PC-3 (cell line): ENCODE measurements around the gene CACNA1B. TPM values are rescaled to one million over a fixed set of nuclear protein-coding genes. Genes with fewer than 3 reads are reported as not detected.

ENCODE experiments used
- ATAC-seq: fragments of 200-7000 bp; cut with Tn5 transposase; 2 replicates; pipeline ENCODE4 v1.9.1; 2020; ENCODE audit warnings: mild to moderate bottlenecking, moderate library complexity
- BruUV-seq: library from RNA; stranded (reverse); fragments of 400-500 nt; replicated peaks from 2 replicates; lab custom pipeline; 2021; lab: Mats Ljungman, UMichigan
- CTCF ChIA-PET: fragments of 300-600 bp; sonication (Branson Sonifier 250); formaldehyde crosslinking; loops from one replicate; lab custom pipeline; 2022; ENCODE audit warnings: antibody characterized with exemption; lab: Charles Lee
- POLR2A ChIA-PET: fragments of 300-600 bp; sonication (Branson Sonifier 250); formaldehyde crosslinking; loops from one replicate; lab custom pipeline; 2022; ENCODE audit warnings: antibody characterized with exemption; ENCODE audit not compliant: unreplicated experiment; lab: Charles Lee
- DNase-seq: peaks from one replicate; pipeline ENCODE4 v3.0.0-alpha.2; 2015
- H2AFZ ChIP-seq: fragments of 300-600 bp; sonication (generic); 2 replicates; pipeline ENCODE4 v1.6.0; 2016; ENCODE audit warnings: antibody characterized with exemption, low read length
- H3F3A ChIP-seq: fragments of 300-600 bp; sonication (generic); one replicate; pipeline ENCODE4 v1.6.0; 2017; ENCODE audit warnings: antibody characterized with exemption, low read length, control low read depth, mild to moderate bottlenecking; ENCODE audit not compliant: unreplicated experiment
- H3K27ac ChIP-seq: fragments of 300-600 bp; sonication (generic); 2 replicates; pipeline ENCODE4 v1.5.1; 2016; ENCODE audit warnings: mild to moderate bottlenecking, low read length
- H3K27me3 ChIP-seq: fragments of 300-600 bp; sonication (generic); 2 replicates; pipeline ENCODE4 v1.6.1; 2016; ENCODE audit warnings: low read length, mixed read lengths
- H3K36me3 ChIP-seq: fragments of 300-600 bp; sonication (generic); 2 replicates; pipeline ENCODE4 v1.6.1; 2016; ENCODE audit warnings: low read depth, mixed run types, low read length, mixed read lengths
- H3K4me1 ChIP-seq: fragments of 300-600 bp; sonication (generic); 2 replicates; pipeline ENCODE4 v1.5.1; 2016; ENCODE audit warnings: low read length; ENCODE audit not compliant: insufficient read depth
- H3K4me2 ChIP-seq: fragments of 300-600 bp; sonication (generic); 2 replicates; pipeline ENCODE4 v1.6.0; 2016; ENCODE audit warnings: low read length
- H3K4me3 ChIP-seq: fragments of 300-600 bp; sonication (generic); 2 replicates; pipeline ENCODE4 v1.5.1; 2016; ENCODE audit warnings: mild to moderate bottlenecking, low read length, mixed read lengths
- H3K79me2 ChIP-seq: fragments of 300-600 bp; sonication (generic); 2 replicates; pipeline ENCODE4 v1.6.1; 2017; ENCODE audit warnings: low read length, mixed read lengths
- H3K9ac ChIP-seq: fragments of 300-600 bp; sonication (generic); 2 replicates; pipeline ENCODE4 v1.6.0; 2016; ENCODE audit warnings: mild to moderate bottlenecking, low read length
- H3K9me2 ChIP-seq: fragments of 300-600 bp; sonication (generic); replicated peaks from 2 replicates; pipeline ENCODE4 v1.6.1; 2016; ENCODE audit warnings: mixed run types, low read length, mixed read lengths
- H3K9me3 ChIP-seq: fragments of 300-600 bp; sonication (generic); 2 replicates; pipeline ENCODE4 v1.6.1; 2016; ENCODE audit warnings: low read length, mixed read lengths
- H4K20me1 ChIP-seq: fragments of 300-600 bp; sonication (generic); 2 replicates; pipeline ENCODE4 v1.6.1; 2016; ENCODE audit warnings: low read length, mixed read lengths
- EZH2 ChIP-seq: fragments of 300-600 bp; sonication (generic); IDR thresholded peaks from one replicate; pipeline ENCODE4 v1.6.1; 2017; ENCODE audit warnings: antibody characterized with exemption, mild to moderate bottlenecking, low read length; ENCODE audit not compliant: unreplicated experiment
- EZH2phosphoT487 ChIP-seq: fragments of 300-600 bp; sonication (generic); IDR thresholded peaks from 2 replicates; pipeline ENCODE4 v1.6.1; 2018; ENCODE audit warnings: mild to moderate bottlenecking, antibody characterized with exemption, low read length, borderline replicate concordance
- intact Hi-C: fragments of 100-400 bp; cut with micrococcal nuclease; formaldehyde crosslinking; loops from 2 replicates; pipeline ENCODE4 v1.9.0; 2023
- total RNA-seq: library from RNA; depleted of rRNA; stranded (reverse); fragments of >200 nt; gene quantifications from 2 replicates; pipeline ENCODE4 v1.2.3, GENCODE V29; 2014
- TF ChIP-seq, protein P1 (sequence below): fragments of 300-600 bp; sonication (generic); conservative IDR thresholded peaks from 2 replicates; pipeline ENCODE4 v1.5.1; 2017; ENCODE audit warnings: antibody characterized with exemption, low read depth, mild to moderate bottlenecking, low read length

CACNA1B gene
- total RNA-seq, 1 experiment from 2014 or later: not detected

DNA sequence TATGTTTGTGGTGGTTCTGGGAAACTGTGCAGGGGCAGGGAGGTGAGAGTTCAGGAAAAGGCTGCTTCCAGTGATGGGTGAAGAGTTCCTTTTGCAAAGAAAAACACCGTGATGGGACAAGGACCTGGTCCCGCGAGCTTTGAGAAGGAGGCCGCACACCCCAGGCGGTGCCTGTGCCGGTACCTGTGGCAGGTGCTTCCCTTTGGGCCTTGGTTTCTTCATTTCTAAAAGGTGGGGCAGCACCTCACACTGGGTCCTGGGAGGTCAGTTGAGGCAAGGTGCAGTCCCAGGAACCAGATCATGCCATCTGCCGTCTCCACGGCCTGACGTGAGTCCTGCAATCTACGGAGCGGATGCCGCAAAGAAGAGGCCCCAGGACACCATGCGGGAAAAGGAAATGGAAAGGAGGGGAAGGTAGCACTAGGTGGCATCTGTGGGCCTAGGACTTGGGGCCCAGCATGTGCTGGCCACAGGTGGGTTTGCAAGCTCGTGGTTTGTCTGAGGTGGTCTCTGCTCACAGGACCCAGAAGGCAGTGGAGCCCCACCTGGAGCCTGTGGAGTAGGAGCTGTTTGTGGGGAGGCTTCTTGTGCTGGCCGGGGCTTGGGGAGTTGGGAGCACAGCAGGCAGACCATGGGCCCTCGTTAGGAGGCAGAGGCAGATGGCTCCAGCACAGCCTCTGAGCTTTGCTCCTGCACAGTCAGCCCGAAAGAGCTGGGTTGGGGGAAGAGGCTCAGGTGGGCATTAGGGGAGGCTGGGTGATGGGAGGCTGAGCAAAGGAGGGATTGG, 131.6 kb downstream of the CACNA1B start:
- BruUV-seq: no TSS peak
- POLR2A ChIA-PET: no interaction called here

DNA sequence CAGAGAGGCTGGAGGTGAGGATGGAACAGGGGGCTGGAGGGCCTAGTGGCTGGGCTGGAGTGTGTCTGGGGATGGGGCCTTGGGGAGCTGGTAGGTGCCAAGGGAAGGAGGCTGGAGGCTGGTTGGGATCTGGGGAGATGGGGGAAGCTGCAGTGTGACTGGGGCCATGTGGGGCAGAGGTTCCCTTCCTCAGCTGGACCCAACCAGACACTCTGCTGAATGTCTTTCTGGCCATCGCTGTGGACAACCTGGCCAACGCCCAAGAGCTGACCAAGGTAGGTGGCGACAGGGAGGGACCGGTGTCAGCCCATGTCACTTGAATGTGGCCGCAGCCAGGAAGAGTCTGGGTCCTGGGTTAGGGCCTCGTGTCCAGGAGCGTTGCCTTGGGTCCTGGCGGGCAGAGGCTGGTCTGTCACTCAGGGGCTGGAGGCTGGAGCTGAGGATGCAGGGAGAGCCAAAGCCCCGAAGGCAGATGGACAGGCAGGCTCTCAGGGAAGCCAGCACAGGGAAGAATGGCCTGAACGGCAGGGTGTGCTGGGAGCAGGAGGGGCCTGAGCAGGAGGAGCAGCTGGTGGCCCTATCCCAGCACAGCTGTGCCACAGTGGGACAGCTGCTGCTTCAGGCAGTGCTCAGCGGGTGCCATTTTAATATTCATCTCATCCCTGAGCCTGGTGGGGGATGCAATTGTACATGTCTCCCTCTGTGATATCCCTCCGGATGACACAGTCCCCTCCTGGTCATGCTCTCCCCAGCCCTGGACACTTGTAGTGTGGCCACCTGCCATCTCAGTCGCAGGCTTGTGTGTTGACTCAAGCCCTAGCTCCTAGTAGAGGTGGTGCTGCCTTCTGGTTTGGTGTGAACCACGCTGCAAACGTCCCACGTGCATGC, 132.5 kb downstream of the CACNA1B start:
- TF ChIP-seq, protein P1, sequence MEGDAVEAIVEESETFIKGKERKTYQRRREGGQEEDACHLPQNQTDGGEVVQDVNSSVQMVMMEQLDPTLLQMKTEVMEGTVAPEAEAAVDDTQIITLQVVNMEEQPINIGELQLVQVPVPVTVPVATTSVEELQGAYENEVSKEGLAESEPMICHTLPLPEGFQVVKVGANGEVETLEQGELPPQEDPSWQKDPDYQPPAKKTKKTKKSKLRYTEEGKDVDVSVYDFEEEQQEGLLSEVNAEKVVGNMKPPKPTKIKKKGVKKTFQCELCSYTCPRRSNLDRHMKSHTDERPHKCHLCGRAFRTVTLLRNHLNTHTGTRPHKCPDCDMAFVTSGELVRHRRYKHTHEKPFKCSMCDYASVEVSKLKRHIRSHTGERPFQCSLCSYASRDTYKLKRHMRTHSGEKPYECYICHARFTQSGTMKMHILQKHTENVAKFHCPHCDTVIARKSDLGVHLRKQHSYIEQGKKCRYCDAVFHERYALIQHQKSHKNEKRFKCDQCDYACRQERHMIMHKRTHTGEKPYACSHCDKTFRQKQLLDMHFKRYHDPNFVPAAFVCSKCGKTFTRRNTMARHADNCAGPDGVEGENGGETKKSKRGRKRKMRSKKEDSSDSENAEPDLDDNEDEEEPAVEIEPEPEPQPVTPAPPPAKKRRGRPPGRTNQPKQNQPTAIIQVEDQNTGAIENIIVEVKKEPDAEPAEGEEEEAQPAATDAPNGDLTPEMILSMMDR: no peak
- no peak for TF ChIP-seq EZH2
- TF ChIP-seq EZH2phosphoT487: no peak
- H4K20me1 ChIP-seq: no peaks in the 10 kb centered on the region
- no peaks in the 10 kb centered on the region for H3K36me3 ChIP-seq
- no peaks in the 10 kb centered on the region for H3F3A ChIP-seq
- DNase-seq (no peak), ATAC-seq (no peak)
- H3K9me2 ChIP-seq: no peaks in the 10 kb centered on the region
- H3K9ac ChIP-seq: no peak overlapping the region
- no peaks in the 10 kb centered on the region for H3K9me3 ChIP-seq
- CTCF ChIA-PET: no interaction called here
- no peak overlapping the region for H3K4me3 ChIP-seq
- BruUV-seq: no TSS peak
- H3K4me1 ChIP-seq: no peaks in the 10 kb centered on the region
- no peak overlapping the region for H3K4me2 ChIP-seq
- H3K27ac ChIP-seq: no peak overlapping the region
- H2AFZ ChIP-seq: no peak overlapping the region
- POLR2A ChIA-PET: no interaction called here
- no peaks in the 10 kb centered on the region for H3K27me3 ChIP-seq
- intact Hi-C loops: no loop called here
- H3K79me2 ChIP-seq: no peaks in the 10 kb centered on the region

More for the DNA sequence above, 131.6 kb downstream of the CACNA1B start:
- Histone ChIP-seq H3K4me1 (no peaks in the 10 kb centered on the region), H3F3A (no peaks in the 10 kb centered on the region), H3K79me2 (no peaks in the 10 kb centered on the region), H2AFZ (no peak overlapping the region), H3K9ac (no peak overlapping the region), H3K9me2 (no peaks in the 10 kb centered on the region), H3K36me3 (no peaks in the 10 kb centered on the region), H3K27me3 (no peaks in the 10 kb centered on the region), H3K4me2 (no peak overlapping the region), H3K4me3 (no peak overlapping the region), H3K27ac (no peak overlapping the region), H4K20me1 (no peaks in the 10 kb centered on the region), H3K9me3 (no peaks in the 10 kb centered on the region)
- ATAC-seq (no peak), DNase-seq (no peak)
- CTCF ChIA-PET: no interaction called here
- TF ChIP-seq EZH2phosphoT487: no peak
- TF ChIP-seq EZH2: no peak
- TF ChIP-seq, protein P1: no peak
- intact Hi-C loops: no loop called here
